ENCODE results near the gene AFMID. TPM values are rescaled to one million over a fixed set of nuclear protein-coding genes. Genes with fewer than 3 reads are reported as not detected.

The AFMID gene
- total and polyA plus RNA-seq, 9 of the 15 experiments (the other 6 are each of a cell fraction or from before 2014, with no cell fraction given), result 62.1 to 188 (median 74.4) TPM

GRCh38 chr17:78148286-78149016 lies 38.7 kb upstream of the AFMID start:
- no peaks in the 10 kb centered on the region for H4K20me1 ChIP-seq (replicated peaks; ENCODE audit: control insufficient read depth, insufficient read depth, low read length)
- DNase-seq (ENCODE audit: extremely low read depth in 1 of 4, low spot score in 3 of 4) (no peak), FAIRE-seq (no peak), ATAC-seq (no peak)
- peaks cover 2% of the 10 kb centered on the region for H3K9me1 ChIP-seq (ENCODE audit: control insufficient read depth, insufficient read depth, low read length)
- 80% methylated on average over 10 of the region's 14 CpGs for WGBS (ENCODE audit: insufficient coverage, low coverage, missing lambda C conversion rate)
- 0 out of 2 replicates have a peak overlapping the region, but pooled peaks have one; percentile 11 for H3K4me2 ChIP-seq (ENCODE audit: insufficient read depth, low read length)
- CTCF ChIA-PET (ENCODE audit: low intra/inter-chr PET ratio), result no interaction called here
- TF ChIP-seq ZNF644 (tag; IDR thresholded peaks at IDR 0.05; ENCODE audit: low read depth) (no peak), CREB3 (tag; conservative IDR thresholded peaks at IDR 0.05; ENCODE audit: low read depth) (no peak), DMBX1 (CRISPR knock-in tag; IDR thresholded peaks at IDR 0.05; ENCODE audit: borderline replicate concordance) (no peak), CEBPG (CRISPR knock-in tag; IDR thresholded peaks at IDR 0.05) (no peak), CEBPG (tag; conservative IDR thresholded peaks at IDR 0.05 in 1 of 2, IDR thresholded peaks at IDR 0.05 in 1 of 2) (no peak), NEUROD1 (IDR thresholded peaks at IDR 0.05; ENCODE audit: borderline replicate concordance, low read depth, low read length, partially characterized antibody) (no peak), FOSL1 (tag; conservative IDR thresholded peaks at IDR 0.05) (no peak), MBD1 (CRISPR knock-in tag; IDR thresholded peaks at IDR 0.05) (no peak), SOX6 (IDR thresholded peaks at IDR 0.05) (no peak)
- no peaks in the 10 kb centered on the region for H3K27me3 ChIP-seq (ENCODE audit: control insufficient read depth in 2 of 2, insufficient read depth in 2 of 2, low read length in 2 of 2)
- H3K9me3 ChIP-seq (replicated peaks; ENCODE audit: control insufficient read depth, insufficient read depth, low read depth, low read length), result no peaks in the 10 kb centered on the region
- intact Hi-C loops (cut with micrococcal nuclease) (no loop called here), in situ Hi-C loops (cut with MboI) (no loop called here)
- H3K4me1 ChIP-seq (replicated peaks in 1 of 2; ENCODE audit: control insufficient read depth in 2 of 2, insufficient read depth in 2 of 2, low read length in 2 of 2), result peaks cover 45 to 78% of the 10 kb centered on the region in 2 experiments
- H3K36me3 ChIP-seq (ENCODE audit: control insufficient read depth, insufficient read depth, low read length), result no peaks in the 10 kb centered on the region
- no peak overlapping the region for H2AFZ ChIP-seq (ENCODE audit: low read depth, low read length)
- peak overlapping the region in 1 of 2 experiments; percentile 75; a peak in 2 of 4 replicates for H3K9ac ChIP-seq (ENCODE audit: insufficient read depth in 1 of 2, low read depth in 2 of 2, low read length in 2 of 2)
- no TSS peak for BruUV-seq (replicated peaks)
- POLR2A ChIA-PET, result interaction anchor here (0.6 to 0.7 kb wide), 3 partner anchors 18 to 110 kb away, joined by 3 read pairs; no protein-coding TSS in a partner anchor
- peaks cover 24% of the 10 kb centered on the region for H3K79me2 ChIP-seq (ENCODE audit: control insufficient read depth, insufficient read depth, low read length)
- H3K27ac ChIP-seq (ENCODE audit: extremely low read depth, low read depth, low read length), result no peak overlapping the region
- H3K4me3 ChIP-seq, result no peak overlapping the region
